Hypothalamus (tissue), 51 donors: ENCODE results near the gene DUSP22.

Source experiments
- DNase-seq, 51 donors: peaks; one replicate each; lab custom pipeline; 2025; lab: John Stamatoyannopoulos, UW

DUSP22 gene

GRCh38 chr6:296151-297122 lies 4.2 kb downstream of the DUSP22 start:
- DNase-seq, result no peak

GRCh38 chr6:297571-298232 lies 5.4 kb downstream of the DUSP22 start:
- no peak for DNase-seq

DNA sequence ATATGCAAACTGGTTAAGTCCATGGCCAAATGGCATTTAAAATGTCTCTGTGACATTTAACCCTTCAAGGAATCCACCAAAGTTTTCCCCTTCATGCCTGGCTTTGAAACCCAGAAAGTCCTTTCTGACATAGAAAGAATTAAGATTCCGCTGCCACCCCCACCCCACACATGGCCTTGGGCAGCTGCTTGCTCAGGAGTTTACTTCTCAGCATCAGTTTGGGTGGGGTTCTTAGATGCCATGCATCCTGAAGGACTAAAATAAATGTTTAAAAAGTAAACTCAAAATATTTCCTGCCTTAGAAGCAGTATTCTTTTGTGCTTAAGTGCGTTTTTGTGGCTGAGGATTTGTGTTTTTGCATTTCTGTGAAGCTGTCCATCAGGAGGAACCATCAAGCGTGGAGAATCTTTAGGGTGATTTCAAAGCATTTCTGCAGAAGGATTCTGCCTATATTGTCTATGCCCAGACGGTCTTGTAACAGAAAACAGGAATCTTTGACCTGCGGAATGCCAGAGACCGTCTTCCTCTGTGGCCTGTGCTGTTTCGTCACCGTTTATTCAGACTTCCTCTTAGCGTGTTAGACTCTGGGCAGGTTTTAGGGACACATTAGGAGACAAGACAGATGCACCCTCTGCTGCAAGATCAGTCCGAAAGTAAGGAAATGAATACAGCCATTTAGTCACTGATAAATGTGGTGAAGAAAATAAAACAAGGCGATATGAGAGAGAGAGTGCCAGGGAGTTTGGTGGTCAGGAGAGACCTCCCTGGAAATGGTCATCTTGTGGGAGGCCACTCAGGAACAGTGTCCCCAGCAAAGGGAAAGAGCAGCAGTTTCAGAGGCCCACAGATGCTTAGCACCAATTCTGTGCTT lies 6.2 kb downstream of the DUSP22 start:
- DNase-seq, result no peak

DNA sequence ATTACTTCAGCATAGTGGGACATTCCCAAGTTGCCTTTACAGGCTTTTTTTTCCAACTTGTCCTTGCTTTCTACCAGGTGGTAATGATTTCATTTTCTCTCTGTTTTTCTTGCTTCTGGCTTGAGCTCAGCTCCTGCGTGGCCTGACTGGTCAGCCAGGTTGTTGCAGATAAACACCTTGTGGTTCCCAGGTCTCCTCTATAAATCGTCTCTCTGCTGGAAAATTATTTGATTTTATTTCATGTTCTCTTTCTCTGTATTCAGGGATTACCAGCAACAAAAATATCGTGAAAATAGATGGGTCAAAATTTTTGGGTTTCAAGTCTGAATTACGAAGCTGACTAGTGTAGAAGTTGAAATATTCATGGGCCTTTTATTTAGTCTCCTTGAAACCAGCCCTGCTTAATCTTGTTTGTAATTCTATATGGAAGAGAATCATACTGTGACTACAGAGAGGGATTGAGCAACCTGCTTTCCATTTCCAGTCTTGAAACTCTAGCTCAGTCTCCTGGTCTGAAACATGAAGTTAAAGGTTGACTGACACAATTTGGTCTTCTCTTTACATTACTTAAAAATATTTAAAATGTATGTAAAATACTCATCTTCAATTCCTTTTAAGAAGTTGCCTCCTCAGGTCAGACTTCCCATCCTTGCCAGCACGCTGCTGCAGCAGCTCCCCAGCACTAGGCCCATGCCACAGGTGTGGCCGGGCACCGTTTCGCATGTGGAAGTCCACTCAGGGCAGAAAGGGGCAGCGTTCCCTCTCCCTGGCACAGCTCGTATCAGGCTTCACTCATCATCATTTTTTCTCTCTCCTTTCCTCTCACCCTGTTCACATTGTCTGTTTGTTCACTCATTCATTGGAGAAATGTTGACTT lies 7.1 kb downstream of the DUSP22 start:
- no peak for DNase-seq

GRCh38 chr6:300026-300425 lies 7.7 kb downstream of the DUSP22 start:
- no peak for DNase-seq

- no peak for DNase-seq
Observed at GRCh38 chr6:300494-301198, 8.4 kb downstream of the DUSP22 start.

DNA sequence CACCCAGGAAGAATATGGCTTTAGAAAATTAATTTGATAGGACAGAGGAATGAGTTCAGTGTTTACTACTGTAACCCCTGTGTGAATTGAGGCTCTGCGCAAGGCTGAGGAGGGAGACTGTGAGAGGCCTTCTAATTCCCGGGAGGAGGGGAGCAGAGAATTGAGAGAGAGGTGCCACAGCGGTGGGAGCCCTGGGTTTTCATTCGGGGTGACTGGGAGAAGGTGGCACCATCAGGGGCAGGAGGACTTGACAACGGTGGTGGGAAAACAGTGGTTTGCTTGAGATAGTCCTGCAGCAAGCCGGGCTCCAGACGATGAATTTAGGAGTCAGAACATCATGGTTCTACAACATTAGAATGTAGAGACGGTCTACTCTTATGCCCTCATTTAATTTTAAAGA lies 9.2 kb downstream of the DUSP22 start:
- no peak for DNase-seq

DNA sequence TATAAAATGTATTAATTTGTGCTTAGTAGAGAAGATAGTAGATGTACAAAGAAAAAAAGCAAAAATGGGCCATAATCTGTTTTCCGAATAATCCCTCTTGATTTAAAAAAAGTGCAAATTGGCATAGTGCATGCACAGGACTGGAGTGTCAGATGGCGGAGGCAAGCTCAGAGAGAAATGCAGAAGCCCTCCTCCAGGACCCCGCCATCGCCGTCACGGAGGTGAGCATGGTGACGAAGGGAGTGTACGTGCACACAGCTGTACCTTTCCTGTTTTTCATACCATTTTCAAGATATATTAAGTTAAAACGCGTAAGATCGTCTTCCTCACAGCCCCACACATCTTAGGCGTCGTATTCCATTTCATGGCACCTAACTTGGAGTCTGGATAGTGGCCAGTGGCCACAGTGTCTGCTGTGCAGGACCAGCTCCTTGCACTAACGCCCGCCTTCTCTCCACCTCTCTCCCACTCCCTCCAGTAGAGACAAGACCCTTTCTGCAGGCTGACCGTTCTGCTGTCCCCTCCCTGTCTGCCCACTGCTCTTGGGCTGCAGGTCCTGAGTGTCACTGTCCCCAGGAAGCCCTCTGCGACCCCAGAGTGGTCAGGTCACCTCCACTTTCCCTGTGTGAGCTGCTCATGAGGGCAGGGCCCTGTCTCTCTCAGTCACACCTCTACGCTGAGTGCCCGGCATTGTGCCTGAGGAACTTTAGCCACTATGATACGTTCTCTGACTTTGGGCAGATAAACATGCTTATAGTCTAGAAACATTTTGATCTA lies 9.8 kb downstream of the DUSP22 start:
- DNase-seq, result no peak

- no peak for DNase-seq
Observed at GRCh38 chr6:302760-303159, 10.5 kb downstream of the DUSP22 start.

GRCh38 chr6:303263-303662 lies 11.0 kb downstream of the DUSP22 start:
- DNase-seq, result no peak

DNA sequence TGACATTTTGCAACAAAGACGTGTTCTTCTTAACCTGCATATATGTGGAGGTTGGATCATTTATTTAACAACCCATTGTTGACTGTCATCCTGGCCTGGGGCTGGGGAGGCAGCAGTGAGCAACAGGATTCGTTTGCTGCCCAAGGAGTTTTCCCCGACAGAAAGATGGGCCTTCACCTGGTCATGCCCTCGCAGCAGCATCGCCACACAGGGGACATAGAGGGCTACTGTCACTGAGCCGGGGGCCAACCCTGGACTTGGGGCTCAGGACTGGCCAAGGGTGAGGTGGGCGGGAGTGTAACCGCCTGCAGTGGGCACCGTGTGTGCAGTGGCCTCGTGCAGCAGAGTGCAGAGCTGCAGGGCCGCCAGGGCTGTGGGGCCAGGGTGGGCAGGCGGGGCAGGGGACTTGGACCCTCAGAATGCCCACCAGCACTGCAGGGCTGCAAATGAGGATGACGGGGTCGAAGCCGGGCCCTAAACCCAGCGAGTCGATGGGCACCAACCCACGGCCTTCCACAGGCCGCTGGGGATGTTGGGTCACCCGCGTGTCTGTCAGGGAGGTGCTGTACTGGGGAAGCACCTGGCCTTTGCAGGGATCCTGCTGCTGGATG lies 11.8 kb downstream of the DUSP22 start:
- DNase-seq, result no peak

- DNase-seq, result no peak
Observed at GRCh38 chr6:304833-305370, 12.6 kb downstream of the DUSP22 start.

DNA sequence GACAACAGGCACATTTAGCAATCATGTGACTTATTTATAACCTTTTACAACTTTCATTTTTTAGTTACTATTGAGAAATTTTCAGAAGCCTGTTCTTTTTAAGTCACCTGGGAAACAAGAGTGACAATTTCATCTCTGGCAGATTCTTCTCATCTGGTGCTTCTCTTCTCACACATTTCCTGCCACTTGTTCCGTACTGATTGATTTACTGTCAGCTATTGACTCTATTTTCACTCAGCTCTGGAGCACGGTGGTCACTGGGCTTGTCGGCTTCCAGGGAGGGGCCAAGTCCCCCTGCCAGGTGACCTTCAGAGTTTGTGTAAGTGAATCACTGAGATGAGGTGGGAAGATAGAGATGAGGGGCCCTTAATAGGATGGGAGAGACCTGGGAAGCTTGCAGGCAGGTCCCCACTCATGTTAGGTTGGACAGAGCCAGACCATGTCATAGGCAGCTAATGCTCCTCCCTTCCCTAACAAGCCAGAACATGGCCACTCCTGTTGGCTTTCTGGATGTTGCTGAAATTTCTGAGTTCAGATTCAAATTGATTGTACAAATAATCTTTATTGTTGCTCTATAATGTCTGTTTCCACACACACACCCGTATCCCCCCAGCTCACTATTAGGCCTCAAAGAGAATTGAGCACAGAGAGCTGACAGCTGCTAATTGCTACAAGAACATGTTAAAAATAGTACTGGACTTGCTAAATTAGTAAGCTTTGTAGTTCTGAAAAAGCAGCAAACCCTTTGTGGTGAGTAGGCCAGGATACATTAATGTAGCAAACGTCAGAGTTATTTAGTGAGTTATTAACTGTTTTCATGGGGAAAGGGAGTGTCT lies 13.3 kb downstream of the DUSP22 start:
- no peak for DNase-seq

- DNase-seq, result no peak
Observed at GRCh38 chr6:306641-307061, 14.4 kb downstream of the DUSP22 start.

- no peak for DNase-seq
Observed at GRCh38 chr6:307065-307814, 15.0 kb downstream of the DUSP22 start.

- DNase-seq, result no peak
Observed at GRCh38 chr6:307874-308273, 15.6 kb downstream of the DUSP22 start.
